ENCODE data around the gene CYP19A1.

Gene CYP19A1

DNA sequence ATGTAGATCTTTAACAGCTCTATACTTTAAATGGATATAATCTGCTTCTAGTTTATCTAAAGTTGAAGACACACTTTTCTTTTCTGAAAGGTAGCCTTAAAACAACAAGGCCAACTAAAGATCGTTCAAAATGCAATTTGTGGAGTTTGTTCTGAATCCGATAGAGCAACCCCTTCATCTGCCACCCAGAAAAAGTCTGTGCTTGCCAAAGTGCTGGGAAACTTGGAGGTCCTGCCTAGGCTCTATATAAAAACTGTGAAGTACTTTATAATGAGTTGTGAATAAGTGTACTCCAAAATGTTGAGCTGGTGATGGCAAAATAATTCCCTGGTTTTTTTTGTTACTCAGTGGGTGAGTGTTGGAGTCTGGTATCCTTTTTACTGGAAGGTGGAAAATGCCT, 15.6 kb upstream of the CYP19A1 start:
- no peak overlapping the region for H3K9ac ChIP-seq (ENCODE audit: low read length)
- no peaks in the 10 kb centered on the region for H3K4me1 ChIP-seq (ENCODE audit: control insufficient read depth, insufficient read depth, low read length)
- no peak overlapping the region for H3K4me3 ChIP-seq (ENCODE audit: low read length)
- H3K36me3 ChIP-seq (ENCODE audit: control insufficient read depth, insufficient read depth, low read length): no peaks in the 10 kb centered on the region
- H3K27me3 ChIP-seq (ENCODE audit: control insufficient read depth, insufficient read depth, low read length): peaks cover 3% of the 10 kb centered on the region
- H3K27ac ChIP-seq (ENCODE audit: low read depth, low read length): no peak overlapping the region

DNA sequence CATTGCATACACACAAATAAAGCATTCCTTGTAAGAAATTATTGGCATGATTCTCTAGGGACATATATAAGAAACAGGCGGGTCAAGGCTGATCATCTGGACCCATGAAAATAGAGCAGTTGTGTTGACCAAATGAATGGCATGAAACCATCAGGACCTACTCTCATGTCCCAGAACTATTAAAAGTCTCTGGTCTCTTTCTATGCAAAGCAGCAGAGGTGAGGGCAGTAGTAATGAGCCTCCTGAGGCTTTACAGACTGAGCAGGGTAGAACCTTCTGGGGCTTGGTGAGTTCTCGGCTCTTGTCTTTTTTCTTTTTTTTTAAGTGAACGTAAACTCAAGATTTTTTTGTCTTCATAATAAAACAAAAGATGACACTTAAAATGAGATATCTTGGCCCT, 12.3 kb upstream of the CYP19A1 start:
- Histone ChIP-seq H3K4me3 (ENCODE audit: low read length) (no peak overlapping the region), H3K27ac (ENCODE audit: low read depth, low read length) (no peak overlapping the region), H3K9ac (ENCODE audit: low read length) (no peak overlapping the region), H3K36me3 (ENCODE audit: control insufficient read depth, insufficient read depth, low read length) (no peaks in the 10 kb centered on the region), H3K4me1 (ENCODE audit: control insufficient read depth, insufficient read depth, low read length) (no peaks in the 10 kb centered on the region), H3K27me3 (ENCODE audit: control insufficient read depth, insufficient read depth, low read length) (peaks cover 3% of the 10 kb centered on the region)

GRCh38 chr15:51349156-51349844, 10.9 kb upstream of the CYP19A1 start:
- H3K9ac ChIP-seq (ENCODE audit: low read length): no peak overlapping the region
- H3K27me3 ChIP-seq (ENCODE audit: control insufficient read depth, insufficient read depth, low read length): peaks cover 3% of the 10 kb centered on the region
- no peaks in the 10 kb centered on the region for H3K36me3 ChIP-seq (ENCODE audit: control insufficient read depth, insufficient read depth, low read length)
- H3K27ac ChIP-seq (ENCODE audit: low read depth, low read length): no peak overlapping the region
- no peak overlapping the region for H3K4me3 ChIP-seq (ENCODE audit: low read length)
- H3K4me1 ChIP-seq (ENCODE audit: control insufficient read depth, insufficient read depth, low read length): no peaks in the 10 kb centered on the region

DNA sequence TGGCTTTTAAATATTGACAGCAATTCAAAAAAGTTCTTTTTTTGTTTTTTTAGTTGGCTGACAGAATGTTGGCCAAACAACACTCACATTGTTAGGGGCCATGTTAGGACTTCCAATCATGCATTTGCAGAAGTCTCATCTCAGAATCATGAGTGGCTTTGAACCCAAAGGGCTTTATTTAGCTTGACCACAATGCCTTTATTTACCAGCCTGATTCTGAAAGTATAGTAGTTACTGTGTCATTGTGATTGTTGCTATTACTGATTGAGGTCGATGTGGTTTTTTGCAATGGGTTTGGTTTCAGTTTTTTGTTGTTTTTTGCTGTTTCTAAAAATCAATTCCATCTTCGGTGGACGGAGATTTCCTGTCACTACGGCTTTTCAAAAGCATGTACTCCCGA, 10.3 kb upstream of the CYP19A1 start:
- no peaks in the 10 kb centered on the region for H3K4me1 ChIP-seq (ENCODE audit: control insufficient read depth, insufficient read depth, low read length)
- H3K27me3 ChIP-seq (ENCODE audit: control insufficient read depth, insufficient read depth, low read length): peaks cover 3% of the 10 kb centered on the region
- no peaks in the 10 kb centered on the region for H3K36me3 ChIP-seq (ENCODE audit: control insufficient read depth, insufficient read depth, low read length)
- H3K4me3 ChIP-seq (ENCODE audit: low read length): no peak overlapping the region
- H3K27ac ChIP-seq (ENCODE audit: low read depth, low read length): no peak overlapping the region
- no peak overlapping the region for H3K9ac ChIP-seq (ENCODE audit: low read length)

DNA sequence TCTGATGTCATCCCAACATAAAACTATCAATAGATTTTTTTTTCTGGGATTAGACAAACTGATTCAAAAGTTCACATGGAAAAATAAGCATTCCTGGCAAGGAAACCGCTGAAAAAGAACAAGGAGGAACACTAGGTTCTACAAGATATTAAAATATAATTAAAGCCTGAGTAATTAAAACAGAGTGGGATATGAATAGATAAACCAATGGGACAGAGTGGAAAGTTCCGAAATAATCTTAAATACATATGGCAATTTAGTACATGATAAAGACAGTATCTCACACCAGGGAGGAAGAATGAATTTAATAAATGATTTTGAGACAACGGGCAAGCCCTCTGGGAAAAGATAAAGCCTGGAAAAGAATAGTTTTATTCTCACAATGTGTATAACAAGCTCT, 7.7 kb upstream of the CYP19A1 start:
- Histone ChIP-seq H3K4me1 (ENCODE audit: control insufficient read depth, insufficient read depth, low read length) (no peaks in the 10 kb centered on the region), H3K36me3 (ENCODE audit: control insufficient read depth, insufficient read depth, low read length) (no peaks in the 10 kb centered on the region), H3K27me3 (ENCODE audit: control insufficient read depth, insufficient read depth, low read length) (peaks cover 8% of the 10 kb centered on the region), H3K9ac (ENCODE audit: low read length) (no peak overlapping the region), H3K4me3 (ENCODE audit: low read length) (no peak overlapping the region), H3K27ac (ENCODE audit: low read depth, low read length) (no peak overlapping the region)

DNA sequence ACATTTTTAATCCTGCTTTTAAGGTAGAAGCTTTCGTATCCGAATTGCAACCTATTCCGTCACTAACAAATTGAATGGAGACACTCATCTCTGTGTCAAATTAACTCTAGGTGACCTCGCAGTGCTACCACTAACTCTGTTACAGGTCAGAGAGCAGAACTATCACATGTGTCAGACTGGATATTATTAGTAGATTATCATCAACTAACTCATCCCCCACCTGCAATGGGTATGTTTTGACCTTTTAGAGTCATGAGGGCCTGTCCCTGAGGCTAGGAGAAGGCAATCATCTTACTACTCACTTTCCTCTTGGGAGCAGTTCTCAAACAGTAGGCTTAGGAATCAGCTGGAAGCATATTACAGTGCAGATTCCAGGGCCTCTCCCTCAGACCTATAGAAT, 5.1 kb upstream of the CYP19A1 start:
- Histone ChIP-seq H3K27ac (ENCODE audit: low read depth, low read length) (no peak overlapping the region), H3K36me3 (ENCODE audit: control insufficient read depth, insufficient read depth, low read length) (no peaks in the 10 kb centered on the region), H3K4me3 (ENCODE audit: low read length) (no peak overlapping the region), H3K9ac (ENCODE audit: low read length) (no peak overlapping the region), H3K27me3 (ENCODE audit: control insufficient read depth, insufficient read depth, low read length) (peaks cover 8% of the 10 kb centered on the region), H3K4me1 (ENCODE audit: control insufficient read depth, insufficient read depth, low read length) (no peaks in the 10 kb centered on the region)

DNA sequence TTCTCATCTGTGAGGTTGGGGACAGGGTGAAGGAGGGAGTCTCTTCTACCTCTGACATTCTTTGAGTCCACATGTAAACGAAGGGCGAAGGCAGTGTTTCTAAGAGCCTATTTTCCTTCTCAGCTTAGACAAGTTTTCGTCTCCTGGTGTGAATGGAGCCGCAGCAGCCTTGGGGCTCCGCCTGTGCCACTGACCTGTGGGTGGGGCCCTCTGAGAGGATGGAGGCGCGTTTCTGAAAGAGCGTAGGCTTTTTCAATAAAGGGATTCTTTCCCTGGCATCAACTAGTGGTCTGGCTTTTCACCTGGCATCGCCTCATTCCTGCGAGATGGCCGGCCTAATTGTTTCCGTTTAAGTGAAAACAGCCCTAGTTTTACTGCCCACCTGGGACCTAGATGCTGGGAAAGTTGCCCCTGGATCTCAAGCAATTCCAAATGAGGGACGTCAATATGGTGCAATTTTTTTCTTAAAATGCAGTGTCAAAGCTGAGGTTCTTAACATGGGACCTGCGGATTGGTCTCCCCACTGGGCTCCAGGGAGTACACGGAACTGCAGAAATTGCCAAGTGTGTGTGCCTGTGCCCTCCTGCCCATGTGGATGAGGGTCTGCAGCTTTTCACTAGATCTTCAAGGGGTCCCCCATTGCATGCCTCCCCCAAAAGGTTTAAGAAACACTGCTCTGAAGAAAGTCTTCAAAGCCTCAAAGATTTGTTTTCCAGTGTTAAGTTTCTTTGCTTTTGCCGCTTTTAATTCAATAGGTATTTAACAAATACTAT, 4.0 kb upstream of the CYP19A1 start:
- Histone ChIP-seq H3K4me3 (ENCODE audit: low read length) (peak overlapping the region; percentile 58), H3K27ac (ENCODE audit: low read depth, low read length) (no peak overlapping the region), H3K27me3 (ENCODE audit: control insufficient read depth, insufficient read depth, low read length) (peaks cover 8% of the 10 kb centered on the region)

GRCh38 chr15:51341366-51342226, 3.2 kb upstream of the CYP19A1 start, which contains the start of gene GLDN:
TSS of gene GLDN (plus strand) at chr15:51341655. CDS start at chr15:51341685, 30 bp downstream.
- no peaks in the 10 kb centered on the region for H3K36me3 ChIP-seq (ENCODE audit: control insufficient read depth, insufficient read depth, low read length)
- H3K27ac ChIP-seq (ENCODE audit: low read depth, low read length): no peak within 1 kb of the TSS
- peak within 1 kb of the TSS; percentile 58 for H3K4me3 ChIP-seq (ENCODE audit: low read length)
- H3K9ac ChIP-seq (ENCODE audit: low read length): no peak within 1 kb of the TSS
- H3K4me1 ChIP-seq (ENCODE audit: control insufficient read depth, insufficient read depth, low read length): no peaks in the 10 kb centered on the region
- peaks cover 8% of the 10 kb centered on the region for H3K27me3 ChIP-seq (ENCODE audit: control insufficient read depth, insufficient read depth, low read length)

More for the DNA sequence above, 4.0 kb upstream of the CYP19A1 start:
- Histone ChIP-seq H3K9ac (ENCODE audit: low read length) (no peak overlapping the region), H3K4me1 (ENCODE audit: control insufficient read depth, insufficient read depth, low read length) (no peaks in the 10 kb centered on the region), H3K36me3 (ENCODE audit: control insufficient read depth, insufficient read depth, low read length) (no peaks in the 10 kb centered on the region)

- H3K4me1 ChIP-seq (ENCODE audit: control insufficient read depth, insufficient read depth, low read length): peaks cover 2% of the 10 kb centered on the region
- no peak overlapping the region for H3K9ac ChIP-seq (ENCODE audit: low read length)
Measured at GRCh38 chr15:51335538-51336410, 2.6 kb downstream of the CYP19A1 start.

GRCh38 chr15:51335087-51335486, 3.3 kb downstream of the CYP19A1 start:
- Histone ChIP-seq H3K27me3 (ENCODE audit: control insufficient read depth, insufficient read depth, low read length) (no peaks in the 10 kb centered on the region), H3K4me3 (ENCODE audit: low read length) (no peak overlapping the region), H3K36me3 (ENCODE audit: control insufficient read depth, insufficient read depth, low read length) (no peaks in the 10 kb centered on the region), H3K27ac (ENCODE audit: low read depth, low read length) (no peak overlapping the region), H3K4me1 (ENCODE audit: control insufficient read depth, insufficient read depth, low read length) (peaks cover 2% of the 10 kb centered on the region), H3K9ac (ENCODE audit: low read length) (no peak overlapping the region)

More at GRCh38 chr15:51335538-51336410, 2.6 kb downstream of the CYP19A1 start:
- no peaks in the 10 kb centered on the region for H3K27me3 ChIP-seq (ENCODE audit: control insufficient read depth, insufficient read depth, low read length)
- H3K4me3 ChIP-seq (ENCODE audit: low read length): no peak overlapping the region
- H3K27ac ChIP-seq (ENCODE audit: low read depth, low read length): no peak overlapping the region
- no peaks in the 10 kb centered on the region for H3K36me3 ChIP-seq (ENCODE audit: control insufficient read depth, insufficient read depth, low read length)

DNA sequence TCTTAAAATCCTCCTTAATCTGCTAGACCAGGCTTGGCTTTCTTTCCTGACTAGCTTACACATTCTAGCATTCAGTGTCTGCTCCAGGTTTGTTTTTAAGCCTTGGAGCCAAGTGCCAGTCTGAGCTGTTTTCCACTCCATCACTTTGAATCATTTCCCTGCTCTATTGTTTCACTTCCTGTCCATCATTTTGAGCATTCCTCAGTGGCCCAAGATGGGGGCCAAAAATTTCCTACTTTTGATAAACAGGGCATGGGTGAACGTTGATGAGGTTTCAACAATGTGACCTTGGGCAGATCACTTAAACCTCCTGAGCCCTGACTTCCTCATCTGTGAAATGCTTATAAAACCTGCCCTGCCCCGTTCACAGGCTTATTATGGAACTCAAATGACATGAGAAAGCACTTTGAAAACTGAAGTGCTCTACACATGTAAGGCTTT, 4.4 kb downstream of the CYP19A1 start:
- Histone ChIP-seq H3K27me3 (ENCODE audit: control insufficient read depth, insufficient read depth, low read length) (no peaks in the 10 kb centered on the region), H3K27ac (ENCODE audit: low read depth, low read length) (no peak overlapping the region), H3K4me1 (ENCODE audit: control insufficient read depth, insufficient read depth, low read length) (peaks cover 2% of the 10 kb centered on the region), H3K36me3 (ENCODE audit: control insufficient read depth, insufficient read depth, low read length) (no peaks in the 10 kb centered on the region), H3K9ac (ENCODE audit: low read length) (no peak overlapping the region), H3K4me3 (ENCODE audit: low read length) (no peak overlapping the region)

All from rectal smooth muscle tissue (tissue), 1 donor.